SK-N-SH treated with all-trans-retinoic acid at 6 μM for 48 hours (cell line): ENCODE results near the gene BPIFB2.

Experiments used
- ATAC-seq: fragments of 200-7000 bp; cut with Tn5 transposase; 3 replicates; pipeline ENCODE4 v1.9.1; 2020; ENCODE audit warnings: mild to moderate bottlenecking, moderate library complexity
- ARNTL ChIP-seq: fragments of 450-650 bp; formaldehyde crosslinking; IDR thresholded peaks from 2 replicates; pipeline ENCODE4 v1.5.0; 2020; ENCODE audit warnings: low read depth, mild to moderate bottlenecking, moderate library complexity, borderline replicate concordance
- BACH2 ChIP-seq: fragments of 250-450 bp; sonication (Bioruptor Pico); IDR thresholded peaks from 2 replicates; pipeline ENCODE4 v1.9.0; 2021; ENCODE audit warnings: mild to moderate bottlenecking, borderline replicate concordance
- CREB5 ChIP-seq: fragments of 250-450 bp; sonication (Bioruptor Pico); IDR thresholded peaks from 2 replicates; pipeline ENCODE4 v1.5.1; 2020; ENCODE audit warnings: low read depth, mild to moderate bottlenecking, moderate library complexity
- CSDC2 ChIP-seq: fragments of 250-450 bp; sonication (Bioruptor Pico); IDR thresholded peaks from 2 replicates; pipeline ENCODE4 v1.5.0; 2020; ENCODE audit warnings: mild to moderate bottlenecking, moderate library complexity
- CSRNP3 ChIP-seq: fragments of 250-450 bp; sonication (Bioruptor Pico); IDR thresholded peaks from 2 replicates; pipeline ENCODE4 v1.5.1; 2021; ENCODE audit warnings: mild to moderate bottlenecking, moderate library complexity
- ESRRG ChIP-seq: fragments of 250-450 bp; sonication (Bioruptor Pico); IDR thresholded peaks from 2 replicates; pipeline ENCODE4 v1.6.1; 2021; ENCODE audit warnings: mild to moderate bottlenecking
- GLIS3 ChIP-seq: fragments of 250-450 bp; sonication (Bioruptor Pico); IDR thresholded peaks from 2 replicates; pipeline ENCODE4 v1.5.0; 2020; ENCODE audit warnings: mild to moderate bottlenecking, moderate library complexity
- ISL1 ChIP-seq: fragments of 250-450 bp; sonication (Bioruptor Pico); IDR thresholded peaks from 2 replicates; pipeline ENCODE4 v2.1.2; 2022; ENCODE audit warnings: mild to moderate bottlenecking, moderate library complexity
- OSR1 ChIP-seq: fragments of 250-450 bp; sonication (Bioruptor Pico); IDR thresholded peaks from 2 replicates; pipeline ENCODE4 v1.8.0; 2022; ENCODE audit warnings: moderate library complexity, mild to moderate bottlenecking, inconsistent platforms
- POU6F1 ChIP-seq: fragments of 250-450 bp; sonication (Bioruptor Pico); IDR thresholded peaks from 2 replicates; pipeline ENCODE4 v1.8.0; 2021; ENCODE audit warnings: low read depth, mild to moderate bottlenecking, moderate library complexity, borderline replicate concordance
- PPARA ChIP-seq: fragments of 250-450 bp; sonication (Bioruptor Pico); IDR thresholded peaks from 2 replicates; pipeline ENCODE4 v1.5.0; 2020; ENCODE audit warnings: mild to moderate bottlenecking, borderline replicate concordance
- RARB ChIP-seq: fragments of 250-450 bp; sonication (Bioruptor Pico); IDR thresholded peaks from 2 replicates; pipeline ENCODE4 v1.8.0; 2021; ENCODE audit warnings: mild to moderate bottlenecking, moderate library complexity
- SNAI2 ChIP-seq: fragments of 250-450 bp; sonication (Bioruptor Pico); IDR thresholded peaks from 2 replicates; pipeline ENCODE4 v1.5.0; 2020; ENCODE audit warnings: mild to moderate bottlenecking, moderate library complexity
- TCF4 ChIP-seq: fragments of 250-450 bp; sonication (Bioruptor Pico); IDR thresholded peaks from 2 replicates; pipeline ENCODE4 v1.8.0; 2021; ENCODE audit warnings: mild to moderate bottlenecking, moderate library complexity, borderline replicate concordance
- TOX ChIP-seq: fragments of 250-450 bp; sonication (Bioruptor Pico); IDR thresholded peaks from 2 replicates; pipeline ENCODE4 v1.8.0; 2021; ENCODE audit warnings: mild to moderate bottlenecking, moderate library complexity, borderline replicate concordance
- ZC3H10 ChIP-seq: fragments of 250-450 bp; sonication (Bioruptor Pico); IDR thresholded peaks from 2 replicates; pipeline ENCODE4 v1.5.1; 2021; ENCODE audit warnings: mild to moderate bottlenecking, moderate library complexity
- ZFP3 ChIP-seq: fragments of 250-450 bp; sonication (Bioruptor Pico); IDR thresholded peaks from 2 replicates; pipeline ENCODE4 v1.5.0; 2020; ENCODE audit warnings: mild to moderate bottlenecking, moderate library complexity
- ZFP30 ChIP-seq: fragments of 450-650 bp; formaldehyde crosslinking; IDR thresholded peaks from 2 replicates; pipeline ENCODE4 v1.5.0; 2022; ENCODE audit warnings: mild to moderate bottlenecking, moderate library complexity
- ZNF565 ChIP-seq: fragments of 450-650 bp; formaldehyde crosslinking; conservative IDR thresholded peaks from 2 replicates; pipeline ENCODE4 v1.5.0; 2020; ENCODE audit warnings: low read depth, mild to moderate bottlenecking, moderate library complexity
- ZNF70 ChIP-seq: fragments of 450-650 bp; formaldehyde crosslinking; IDR thresholded peaks from 2 replicates; pipeline ENCODE4 v1.5.0; 2020; ENCODE audit warnings: mild to moderate bottlenecking, moderate library complexity
- ZNF8 ChIP-seq: fragments of 450-650 bp; formaldehyde crosslinking; IDR thresholded peaks from 2 replicates; pipeline ENCODE4 v1.5.0; 2020; ENCODE audit warnings: mild to moderate bottlenecking, moderate library complexity
- TF ChIP-seq, protein P1 (sequence below): fragments of 250-450 bp; sonication (Bioruptor Pico); IDR thresholded peaks from 2 replicates; pipeline ENCODE4 v1.8.0; 2020; ENCODE audit warnings: mild to moderate bottlenecking, moderate library complexity, borderline replicate concordance

The BPIFB2 gene

DNA sequence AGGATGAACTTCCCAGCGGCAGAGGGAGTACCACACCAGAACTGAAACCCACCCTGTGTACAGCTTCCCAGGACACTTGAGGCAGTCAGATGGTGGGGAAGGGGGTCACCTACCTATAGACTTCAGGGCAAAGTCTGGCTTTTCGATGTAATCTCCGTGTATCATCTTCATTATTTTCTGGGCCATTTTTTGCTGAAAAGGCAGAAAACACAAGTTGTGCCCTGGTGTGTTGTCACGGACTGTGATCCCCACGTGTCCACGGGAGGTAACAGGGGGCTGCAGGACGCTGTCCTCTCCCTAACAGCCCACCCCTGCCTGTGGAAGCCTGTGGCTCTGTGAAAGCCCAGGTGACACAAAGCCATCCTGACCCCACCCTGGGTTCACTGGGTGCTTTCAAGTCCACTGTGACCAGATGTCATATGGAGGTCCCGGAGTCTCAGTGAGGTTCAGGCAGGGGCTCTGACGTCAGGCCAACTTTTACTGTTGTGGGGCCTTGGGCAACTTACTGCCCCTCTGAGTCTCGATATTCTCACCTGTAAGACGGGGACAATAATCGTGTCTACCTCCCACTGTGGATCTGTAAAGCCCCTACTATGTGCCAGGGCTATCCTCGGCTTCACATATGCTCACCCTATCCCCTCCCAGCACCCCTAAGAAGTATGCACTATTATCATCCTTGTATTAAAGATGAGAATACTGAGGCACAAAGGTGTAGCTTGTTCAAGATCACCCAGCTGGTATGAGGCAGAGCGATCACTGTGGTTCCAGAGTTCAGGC lies 17.8 kb upstream of the BPIFB2 start (continued):
- no peak for TF ChIP-seq POU6F1 (CRISPR knock-in tag)
- no peak for TF ChIP-seq GLIS3 (CRISPR knock-in tag)
- no peak for TF ChIP-seq ZFP3 (CRISPR knock-in tag)
- no peak for TF ChIP-seq CSRNP3 (CRISPR knock-in tag)
- TF ChIP-seq ZNF8 (CRISPR knock-in tag): no peak
- no peak for TF ChIP-seq OSR1 (CRISPR knock-in tag)

DNA sequence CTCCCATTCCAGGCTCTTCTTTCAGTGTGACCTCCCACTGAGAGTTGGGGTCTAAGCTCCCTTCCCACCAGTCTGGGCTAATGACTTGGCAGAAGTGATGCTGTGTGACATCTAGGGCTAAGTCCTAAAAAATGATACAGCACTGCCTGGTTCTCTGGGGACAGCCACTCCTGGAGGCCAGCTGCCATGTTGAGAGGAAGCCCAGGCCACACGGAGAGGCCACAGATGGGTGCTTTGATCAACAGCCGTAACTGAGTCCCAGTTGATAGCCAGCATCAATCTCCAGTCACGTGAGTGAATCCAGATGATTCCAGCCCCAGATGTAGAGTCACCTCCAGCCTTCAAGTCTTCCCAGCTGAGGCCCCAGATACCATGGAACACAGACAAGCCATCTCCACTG lies 17.1 kb upstream of the BPIFB2 start:
- TF ChIP-seq GLIS3 (CRISPR knock-in tag) (no peak), ISL1 (CRISPR knock-in tag) (no peak), ESRRG (CRISPR knock-in tag) (no peak), TCF4 (CRISPR knock-in tag) (no peak), TOX (CRISPR knock-in tag) (no peak), CSDC2 (no peak), PPARA (no peak), ZNF8 (CRISPR knock-in tag) (no peak), ZNF565 (CRISPR knock-in tag) (no peak), ZFP30 (no peak)
- ATAC-seq: no peak

DNA sequence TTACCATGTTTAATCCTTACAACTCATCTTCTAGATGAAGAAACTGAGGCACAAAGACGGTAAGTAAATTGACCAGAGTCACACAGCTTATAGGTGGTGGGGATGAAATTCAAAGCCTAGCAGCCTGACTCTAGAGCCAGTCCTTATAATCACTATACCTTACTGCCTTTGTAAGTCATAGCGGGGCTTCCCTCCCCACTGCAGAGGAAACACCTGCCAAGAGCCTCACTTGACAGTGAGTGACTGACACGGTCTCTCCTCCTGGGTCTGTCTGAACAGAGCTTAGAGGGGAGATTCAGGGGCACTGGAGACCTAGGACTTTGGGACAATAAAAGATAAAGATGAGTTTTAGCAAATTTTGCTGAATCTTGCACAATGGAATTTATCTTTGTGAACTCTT lies 16.1 kb upstream of the BPIFB2 start:
- ATAC-seq: no peak
- TF ChIP-seq CSDC2: no peak
- TF ChIP-seq RARB: no peak
- TF ChIP-seq ZNF8 (CRISPR knock-in tag): no peak
- TF ChIP-seq POU6F1 (CRISPR knock-in tag): no peak
- no peak for TF ChIP-seq ESRRG (CRISPR knock-in tag)
- TF ChIP-seq SNAI2 (CRISPR knock-in tag): no peak
- TF ChIP-seq ZFP30: no peak
- no peak for TF ChIP-seq ZC3H10 (CRISPR knock-in tag)
- TF ChIP-seq CREB5 (CRISPR knock-in tag): no peak
- TF ChIP-seq OSR1 (CRISPR knock-in tag): no peak
- no peak for TF ChIP-seq ZNF70 (CRISPR knock-in tag)
- TF ChIP-seq ISL1 (CRISPR knock-in tag): no peak
- TF ChIP-seq ARNTL (CRISPR knock-in tag): no peak
- TF ChIP-seq GLIS3 (CRISPR knock-in tag): no peak
- no peak for TF ChIP-seq TCF4 (CRISPR knock-in tag)
- TF ChIP-seq BACH2 (CRISPR knock-in tag): no peak
- no peak for TF ChIP-seq ZFP3 (CRISPR knock-in tag)
- TF ChIP-seq CSRNP3 (CRISPR knock-in tag): no peak
- TF ChIP-seq ZNF565 (CRISPR knock-in tag): no peak
- TF ChIP-seq, protein P1, sequence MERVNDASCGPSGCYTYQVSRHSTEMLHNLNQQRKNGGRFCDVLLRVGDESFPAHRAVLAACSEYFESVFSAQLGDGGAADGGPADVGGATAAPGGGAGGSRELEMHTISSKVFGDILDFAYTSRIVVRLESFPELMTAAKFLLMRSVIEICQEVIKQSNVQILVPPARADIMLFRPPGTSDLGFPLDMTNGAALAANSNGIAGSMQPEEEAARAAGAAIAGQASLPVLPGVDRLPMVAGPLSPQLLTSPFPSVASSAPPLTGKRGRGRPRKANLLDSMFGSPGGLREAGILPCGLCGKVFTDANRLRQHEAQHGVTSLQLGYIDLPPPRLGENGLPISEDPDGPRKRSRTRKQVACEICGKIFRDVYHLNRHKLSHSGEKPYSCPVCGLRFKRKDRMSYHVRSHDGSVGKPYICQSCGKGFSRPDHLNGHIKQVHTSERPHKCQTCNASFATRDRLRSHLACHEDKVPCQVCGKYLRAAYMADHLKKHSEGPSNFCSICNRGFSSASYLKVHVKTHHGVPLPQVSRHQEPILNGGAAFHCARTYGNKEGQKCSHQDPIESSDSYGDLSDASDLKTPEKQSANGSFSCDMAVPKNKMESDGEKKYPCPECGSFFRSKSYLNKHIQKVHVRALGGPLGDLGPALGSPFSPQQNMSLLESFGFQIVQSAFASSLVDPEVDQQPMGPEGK (CRISPR knock-in tag): no peak
